Brain microvascular endothelial cell (primary cell): ENCODE measurements around the gene HTT.

Experiments
- DNase-seq: peaks from one replicate; pipeline ENCODE4 v3.0.0-alpha.2; 2020
- H3K27ac ChIP-seq: fragments of 250-450 bp; sonication (Bioruptor Pico); 2 replicates; pipeline ENCODE4 v1.5.1; 2020; ENCODE audit warnings: mild to moderate bottlenecking, moderate library complexity
- H3K27me3 ChIP-seq: fragments of 250-450 bp; sonication (Bioruptor Pico); replicated peaks from 2 replicates; pipeline ENCODE4 v1.5.1; 2020; ENCODE audit warnings: mild to moderate bottlenecking
- H3K36me3 ChIP-seq: fragments of 250-450 bp; sonication (Bioruptor Pico); replicated peaks from 2 replicates; pipeline ENCODE4 v1.5.1; 2020; ENCODE audit warnings: mild to moderate bottlenecking
- H3K4me3 ChIP-seq: 2 replicates; pipeline ENCODE4 v1.5.1; 2011; ENCODE audit warnings: low read depth, mild to moderate bottlenecking, control low read depth, low read length, moderate library complexity
- CTCF ChIP-seq: IDR thresholded peaks from 2 replicates; pipeline ENCODE4 v1.5.1; 2011; ENCODE audit warnings: low read depth, mild to moderate bottlenecking, moderate library complexity, low read length, control low read depth, inconsistent platforms; ENCODE audit errors: missing control alignments
- in situ Hi-C: cut with HindIII; loops from 2 replicates; pipeline ENCODE4 v1.10.0; 2017; ENCODE audit warnings: low sequenced_read_pairs, low pct_ligation_motif_present

HTT gene

GRCh38 chr4:3235030-3235345 is 160.5 kb downstream of the HTT start:
- Histone ChIP-seq H3K27me3 (no peaks in the 10 kb centered on the region), H3K4me3 (no peak overlapping the region), H3K36me3 (peaks cover 49% of the 10 kb centered on the region), H3K27ac (no peak overlapping the region)
- TF ChIP-seq CTCF = no peak
- in situ Hi-C loops = no loop called here
- no peak for DNase-seq

GRCh38 chr4:3235581-3235980 is 161.1 kb downstream of the HTT start:
- in situ Hi-C loops = no loop called here
- Histone ChIP-seq H3K27me3 (no peaks in the 10 kb centered on the region), H3K27ac (no peak overlapping the region), H3K4me3 (no peak overlapping the region), H3K36me3 (peaks cover 52% of the 10 kb centered on the region)
- DNase-seq = no peak
- no peak for TF ChIP-seq CTCF

- DNase-seq = no peak
- TF ChIP-seq CTCF = no peak
- in situ Hi-C loops = no loop called here
- Histone ChIP-seq H3K27ac (no peak overlapping the region), H3K36me3 (peaks cover 54% of the 10 kb centered on the region), H3K27me3 (no peaks in the 10 kb centered on the region), H3K4me3 (no peak overlapping the region)
Measured at GRCh38 chr4:3236326-3236878, 161.9 kb downstream of the HTT start.

GRCh38 chr4:3237266-3237665 is 162.8 kb downstream of the HTT start:
- H3K27ac ChIP-seq = no peak overlapping the region
- no peak for TF ChIP-seq CTCF

GRCh38 chr4:3237712-3238560 is 163.5 kb downstream of the HTT start:
- in situ Hi-C loops = no loop called here
- H3K36me3 ChIP-seq = peaks cover 45% of the 10 kb centered on the region
- H3K4me3 ChIP-seq = no peak overlapping the region
- TF ChIP-seq CTCF = no peak
- no peak overlapping the region for H3K27ac ChIP-seq
- DNase-seq = no peak
- H3K27me3 ChIP-seq = no peaks in the 10 kb centered on the region

More at GRCh38 chr4:3237266-3237665, 162.8 kb downstream of the HTT start:
- no peaks in the 10 kb centered on the region for H3K27me3 ChIP-seq
- DNase-seq = no peak
- in situ Hi-C loops = no loop called here
- no peak overlapping the region for H3K4me3 ChIP-seq
- peaks cover 49% of the 10 kb centered on the region for H3K36me3 ChIP-seq

GRCh38 chr4:3238721-3239120 is 164.2 kb downstream of the HTT start:
- H3K36me3 ChIP-seq = peaks cover 37% of the 10 kb centered on the region
- H3K27ac ChIP-seq = no peak overlapping the region
- in situ Hi-C loops = no loop called here
- H3K4me3 ChIP-seq = no peak overlapping the region
- no peak for DNase-seq
- no peaks in the 10 kb centered on the region for H3K27me3 ChIP-seq
- no peak for TF ChIP-seq CTCF
